HG02885 (cell line): ENCODE data around the gene C10orf105.

ENCODE experiments used
- ATAC-seq: cut with Tn5 transposase; IDR thresholded peaks from one replicate; pipeline ENCODE4 v1.9.1; 2021; ENCODE audit warnings: mild to moderate bottlenecking; ENCODE audit not compliant: unreplicated experiment, poor library complexity

Gene C10orf105

DNA sequence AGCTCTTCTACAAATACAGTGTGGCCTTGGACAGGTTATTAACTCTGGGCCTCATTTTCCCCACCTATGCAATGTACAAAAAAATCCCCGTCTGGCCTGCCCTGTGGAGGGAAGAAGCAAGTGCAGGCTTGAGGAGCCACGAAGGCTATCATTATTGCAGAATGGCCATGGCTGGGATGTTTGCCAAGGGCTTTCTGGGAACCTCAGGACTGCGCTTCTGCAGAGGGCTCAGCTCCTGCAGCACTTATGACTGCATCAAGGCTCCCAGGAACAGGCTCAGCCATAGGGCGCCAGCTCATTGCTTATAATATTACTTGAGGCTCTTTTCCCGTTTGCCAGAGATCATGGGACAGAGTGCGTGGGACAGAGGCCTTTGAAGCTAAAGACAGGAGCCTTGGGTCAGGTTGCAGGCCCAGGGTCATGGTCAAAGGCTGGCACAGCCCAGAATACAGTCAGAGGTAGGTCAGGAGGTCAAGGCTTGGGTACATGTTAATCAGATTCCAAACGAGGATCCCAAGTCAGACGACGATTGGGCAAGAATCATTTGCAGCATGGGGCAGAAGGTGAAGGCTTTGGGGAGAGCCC is 20.6 kb upstream of the C10orf105 start:
- no peak for ATAC-seq

DNA sequence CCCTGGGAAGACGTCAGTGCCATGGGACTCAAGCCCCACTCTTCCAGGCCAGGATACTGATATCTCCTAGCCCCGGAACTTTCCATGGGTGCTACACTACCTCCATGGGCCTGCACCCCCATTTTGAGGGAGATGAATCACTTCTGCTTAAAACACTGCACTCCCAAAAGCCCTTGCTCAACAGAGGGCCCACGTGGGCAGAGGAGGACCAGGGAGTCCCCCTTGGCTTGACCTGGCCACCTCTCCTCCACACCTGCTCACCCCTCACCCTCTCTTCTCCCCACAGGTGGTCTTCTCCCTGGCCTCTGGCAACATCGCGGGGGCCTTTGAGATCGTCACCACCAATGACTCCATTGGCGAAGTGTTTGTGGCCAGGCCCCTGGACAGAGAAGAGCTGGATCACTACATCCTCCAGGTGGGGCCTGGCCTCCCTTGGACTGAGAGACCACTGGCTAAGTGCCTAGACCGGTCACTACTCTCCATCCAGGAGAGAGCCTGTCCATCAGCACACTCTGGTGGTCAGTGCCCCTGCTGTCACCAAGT is 19.9 kb upstream of the C10orf105 start:
- no peak for ATAC-seq

GRCh38 chr10:71737834-71738197 is 18.2 kb upstream of the C10orf105 start:
- no peak for ATAC-seq

- no peak for ATAC-seq
These were observed 17.6 kb upstream of the C10orf105 start for GRCh38 chr10:71737001-71737833.

DNA sequence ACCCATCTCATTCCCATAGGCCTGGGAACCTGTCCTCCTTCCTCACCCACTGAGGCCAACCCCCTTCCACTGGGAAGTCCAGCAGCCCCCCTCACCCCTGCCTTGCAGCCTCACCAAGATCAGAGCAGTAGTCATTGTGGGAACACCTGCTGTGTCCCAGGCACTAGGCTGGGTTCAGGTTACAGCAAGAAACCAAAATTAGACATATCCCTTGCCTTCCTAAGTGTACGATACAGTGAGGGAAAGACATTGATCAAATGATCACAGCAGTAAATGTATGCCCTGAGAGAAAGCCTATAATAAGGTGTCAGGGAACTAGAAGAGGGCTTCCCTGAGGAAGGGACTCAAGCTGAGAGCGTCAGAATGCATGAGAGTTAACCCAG is 17.0 kb upstream of the C10orf105 start:
- ATAC-seq: no peak

- no peak for ATAC-seq
These were observed 16.4 kb upstream of the C10orf105 start for GRCh38 chr10:71735709-71736569.

GRCh38 chr10:71734797-71735196 is 15.2 kb upstream of the C10orf105 start:
- ATAC-seq: no peak

DNA sequence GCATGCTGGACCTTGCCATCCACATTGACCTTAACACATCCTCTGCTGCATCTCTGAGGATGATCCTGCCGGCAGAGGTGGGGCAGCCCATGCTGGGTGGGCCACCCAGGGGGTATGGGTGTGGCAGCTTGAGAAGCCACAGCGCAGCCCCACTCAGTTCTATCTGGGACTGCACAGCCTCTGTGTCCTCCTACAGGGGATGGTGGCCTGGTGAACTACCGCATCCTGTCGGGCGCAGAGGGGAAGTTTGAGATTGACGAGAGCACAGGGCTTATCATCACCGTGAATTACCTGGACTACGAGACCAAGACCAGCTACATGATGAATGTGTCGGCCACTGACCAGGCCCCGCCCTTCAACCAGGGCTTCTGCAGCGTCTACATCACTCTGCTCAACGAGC is 12.2 kb upstream of the C10orf105 start:
- ATAC-seq: no peak

DNA sequence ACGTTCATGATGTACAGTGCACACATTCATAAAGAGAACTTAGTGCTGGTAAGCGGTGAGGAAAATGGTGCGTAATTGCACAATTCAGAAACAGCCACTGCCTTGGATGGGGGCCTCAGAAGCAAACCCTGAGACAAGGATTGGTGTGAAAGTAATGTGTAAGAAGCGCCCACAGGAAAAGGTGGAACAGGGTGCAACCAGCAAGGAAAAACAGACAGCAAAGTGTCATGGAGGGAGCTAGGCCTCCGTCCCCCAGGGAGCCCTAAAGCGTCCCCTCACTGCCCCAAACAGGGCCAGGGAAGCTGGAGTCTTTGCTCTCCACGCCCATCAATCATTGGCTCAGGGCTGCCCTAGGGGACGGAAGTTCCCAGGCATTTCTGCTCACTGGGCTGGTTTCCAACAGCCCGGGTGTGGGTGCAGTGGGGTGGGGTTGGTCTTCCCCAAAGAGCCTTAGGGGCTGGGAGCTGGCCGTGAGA is 9.6 kb upstream of the C10orf105 start:
- no peak for ATAC-seq

DNA sequence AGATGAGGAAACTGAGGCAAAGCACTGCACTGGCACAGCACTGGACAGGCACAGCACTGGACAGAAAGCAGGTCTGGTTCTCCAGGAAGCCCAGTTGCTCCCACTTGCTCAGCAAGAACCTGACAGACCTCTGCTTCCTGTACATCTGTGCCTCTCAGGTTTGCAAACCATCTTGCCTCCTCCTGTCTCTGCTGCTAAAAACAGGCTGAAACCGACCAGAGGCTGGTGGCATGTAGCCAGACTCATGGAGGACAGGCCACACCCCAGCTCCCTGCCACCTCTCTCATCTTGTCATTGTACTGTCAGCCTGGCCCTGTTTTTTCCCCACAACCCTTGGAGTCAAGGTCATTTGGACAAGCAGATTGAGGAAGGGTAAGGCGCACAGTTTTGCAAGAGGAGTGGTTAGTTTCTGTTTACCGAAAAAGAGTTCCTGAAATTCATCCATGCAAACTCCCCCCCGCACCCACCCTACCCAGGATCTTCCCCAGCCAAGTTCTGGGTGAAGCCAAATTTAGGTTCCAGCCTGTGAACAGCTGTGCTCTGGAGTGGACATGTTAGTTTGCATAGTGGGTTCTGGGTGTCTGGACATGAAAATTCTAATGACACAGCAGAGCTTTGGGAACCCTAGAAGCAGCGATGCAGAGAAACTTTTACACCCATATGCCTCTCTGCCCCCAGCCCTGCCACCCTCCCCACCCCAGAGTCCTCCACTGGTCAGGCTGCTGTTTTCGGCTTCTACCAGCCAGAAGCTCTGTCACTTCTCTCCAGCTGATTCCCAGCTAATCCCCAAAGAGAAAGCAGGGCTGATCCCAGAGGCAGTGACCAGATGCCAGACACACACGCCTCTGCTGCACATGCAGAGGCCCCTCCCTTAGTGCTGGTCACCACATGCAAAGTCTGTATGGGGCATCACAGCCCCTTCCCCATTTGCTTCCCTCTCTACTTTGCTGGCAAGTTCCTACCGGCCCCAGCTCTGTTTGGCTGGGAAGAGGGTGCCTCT is 8.5 kb upstream of the C10orf105 start:
- peak; percentile 55 for ATAC-seq

DNA sequence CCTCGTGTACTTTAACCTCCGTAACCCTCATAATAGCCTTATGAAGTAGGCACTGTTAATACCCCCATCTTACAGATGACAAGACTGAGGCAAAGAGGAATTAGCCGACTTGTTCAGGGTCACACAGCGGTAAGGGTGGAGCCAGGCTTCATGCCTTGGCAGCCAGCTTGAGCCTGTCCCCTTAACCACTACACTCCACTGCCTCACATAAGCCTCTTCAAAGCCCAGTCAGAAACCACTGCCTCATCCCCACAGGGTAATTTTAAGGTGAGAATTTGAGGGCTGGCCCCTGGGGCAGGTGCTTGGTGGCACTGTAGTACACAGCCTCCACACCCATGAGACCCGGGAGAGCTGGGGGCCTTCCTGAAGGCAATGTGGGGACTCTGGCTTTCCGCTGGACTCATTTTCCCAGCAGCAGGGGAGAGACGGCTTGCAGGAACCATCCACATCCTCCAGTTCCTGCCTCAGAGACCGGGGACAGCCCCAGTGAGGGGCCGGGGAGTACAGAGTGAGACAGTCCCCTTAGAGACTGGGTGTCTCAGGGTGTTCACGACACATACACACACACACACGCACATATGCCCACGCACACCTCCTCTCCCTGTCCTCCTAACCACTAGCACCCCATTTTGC is 7.6 kb upstream of the C10orf105 start:
- ATAC-seq: peak; percentile 57

DNA sequence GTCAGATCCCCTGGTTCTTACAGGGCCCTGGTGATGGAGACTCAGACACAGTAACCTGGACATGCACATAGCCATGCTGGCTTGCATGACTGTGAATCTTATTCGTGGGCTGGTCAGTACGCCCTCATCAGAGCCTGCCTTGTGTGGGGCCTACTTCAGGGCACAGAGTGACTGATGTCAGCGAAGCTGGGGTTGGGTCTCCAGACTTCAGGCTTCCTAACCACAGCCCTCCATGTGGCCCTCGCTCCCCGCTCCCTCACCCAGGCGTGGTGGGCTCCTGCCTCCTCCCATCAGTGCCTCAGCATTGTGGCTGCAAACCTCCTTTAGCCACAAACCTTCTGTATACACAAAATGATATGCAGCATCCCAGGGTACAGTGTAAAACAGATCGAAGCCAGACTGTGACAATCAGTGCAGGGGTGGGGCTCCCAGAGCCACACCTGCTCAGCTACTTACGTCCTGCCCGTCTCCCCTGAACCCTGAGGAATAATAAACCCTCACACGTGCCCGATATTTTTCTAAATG is 7.1 kb upstream of the C10orf105 start:
- ATAC-seq: no peak

GRCh38 chr10:71725998-71726579 is 6.5 kb upstream of the C10orf105 start:
- no peak for ATAC-seq

DNA sequence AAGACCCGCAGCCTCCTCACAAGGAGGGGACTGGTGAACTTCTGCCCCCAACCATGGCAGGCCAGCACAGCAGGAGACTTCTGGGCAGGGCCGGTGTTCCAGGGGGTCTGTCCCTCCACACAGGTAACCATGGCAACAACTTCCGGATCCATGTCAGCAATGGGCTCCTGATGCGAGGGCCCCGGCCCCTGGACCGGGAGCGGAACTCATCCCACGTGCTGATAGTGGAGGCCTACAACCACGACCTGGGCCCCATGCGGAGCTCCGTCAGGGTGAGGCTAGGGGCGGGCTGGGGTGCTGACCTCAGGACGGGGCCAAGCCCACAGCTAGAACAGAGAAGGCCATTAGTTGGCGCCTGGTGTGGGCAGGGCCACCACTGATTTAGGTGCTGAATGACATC is 5.7 kb upstream of the C10orf105 start:
- ATAC-seq: no peak

GRCh38 chr10:71724539-71724938 is 5.0 kb upstream of the C10orf105 start:
- no peak for ATAC-seq

GRCh38 chr10:71723311-71723710 is 3.7 kb upstream of the C10orf105 start:
- no peak for ATAC-seq

DNA sequence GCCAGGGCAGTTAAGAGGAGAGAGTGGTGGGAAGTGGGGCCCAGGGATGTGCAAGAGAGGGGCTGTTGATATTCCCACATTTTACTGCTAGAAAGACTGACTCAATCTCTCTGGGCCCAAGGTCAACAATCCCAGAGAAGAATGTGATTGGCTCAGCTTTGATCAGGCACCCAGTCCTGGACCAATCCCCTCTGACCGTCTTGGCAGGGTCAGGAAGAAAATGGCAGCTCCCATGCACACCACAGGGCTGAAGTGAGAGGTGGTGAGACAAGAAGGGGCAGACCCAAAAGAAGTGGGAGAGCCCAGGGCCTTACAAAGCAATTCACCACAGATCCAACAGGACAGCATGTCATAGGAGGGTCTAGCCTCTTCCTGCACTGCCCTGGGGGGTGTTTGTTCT is 3.3 kb upstream of the C10orf105 start:
- no peak for ATAC-seq

DNA sequence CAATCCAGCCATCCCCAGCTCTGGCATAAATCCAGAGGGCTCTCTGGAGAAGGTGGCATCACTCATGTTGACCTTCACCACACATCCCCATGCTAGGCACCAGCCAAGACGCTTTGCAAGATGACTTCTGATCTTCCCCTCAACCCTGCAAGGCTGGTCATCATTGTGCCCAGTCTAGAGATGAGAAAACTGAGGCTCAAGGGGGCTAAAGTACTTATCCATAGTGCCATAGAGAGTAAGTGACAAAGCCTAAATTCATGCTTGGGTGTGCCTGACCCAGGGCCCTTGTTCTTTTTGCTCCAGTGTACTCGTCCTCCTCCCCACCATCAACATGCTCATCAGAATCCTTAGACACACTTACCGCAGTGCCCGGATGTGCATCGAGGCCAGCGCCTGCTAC is 1.7 kb upstream of the C10orf105 start:
- ATAC-seq: no peak

- no peak for ATAC-seq
These were observed 710 bp upstream of the C10orf105 start for GRCh38 chr10:71720288-71720687.
